Mammary epithelial cell (primary cell): ENCODE results near the gene HOXA11.

Source experiments
- CTCF ChIP-seq, 2 donors: IDR thresholded peaks in 1 of 2; conservative IDR thresholded peaks in 1 of 2; 2 replicates each; pipeline ENCODE4 v1.5.1; 2011 to 2012; ENCODE audit warnings: inconsistent platforms in 2 of 2, low read length in 2 of 2, mild to moderate bottlenecking in 2 of 2, control low read depth in 1 of 2, low read depth in 1 of 2; ENCODE audit not compliant: insufficient read depth in 1 of 2; ENCODE audit errors: extremely low read depth in 1 of 2
- EZH2 ChIP-seq: IDR thresholded peaks from 2 replicates; pipeline ENCODE4 v1.6.1; 2012; ENCODE audit warnings: low read length, inconsistent platforms, borderline replicate concordance

GRCh38 chr7:27211764-27212204 is 26.8 kb upstream of the HOXA11 start:
- TF ChIP-seq CTCF (conservative IDR thresholded peaks at IDR 0.05 in 1 of 2, IDR thresholded peaks at IDR 0.05 in 1 of 2; ENCODE audit: extremely low read depth in 1 of 2, insufficient read depth in 1 of 2, low read depth in 1 of 2, low read length in 2 of 2) (no peak), EZH2 (no peak)
